GM23338 (cell line): ENCODE measurements around the gene AGBL4. TPM values are rescaled to one million over a fixed set of nuclear protein-coding genes. Genes with fewer than 3 reads are reported as not detected.

ENCODE experiments used
- ATAC-seq: fragments of 200-7000 bp; cut with Tn5 transposase; 3 replicates; pipeline ENCODE4 v1.9.1; 2020
- DNase-seq: peaks from one replicate; pipeline ENCODE4 v3.0.0-alpha.2; 2015; ENCODE audit warnings: low spot score
- H2AFZ ChIP-seq: fragments of 200-600 bp; sonication (generic); 2 replicates; pipeline ENCODE4 v1.8.0; 2016; ENCODE audit warnings: antibody characterized with exemption, mild to moderate bottlenecking, moderate library complexity
- H3F3A ChIP-seq: fragments of 200-600 bp; sonication (generic); replicated peaks from 2 replicates; pipeline ENCODE4 v1.8.0; 2017; ENCODE audit warnings: antibody characterized with exemption, mixed run types, low read depth
- H3K27ac ChIP-seq: fragments of 200-600 bp; sonication (generic); 2 replicates; pipeline ENCODE4 v1.6.1; 2016; ENCODE audit warnings: low read depth
- H3K27me3 ChIP-seq: fragments of 200-600 bp; sonication (generic); 2 replicates; pipeline ENCODE4 v1.8.0; 2016; ENCODE audit warnings: mild to moderate bottlenecking, mixed run types, moderate library complexity; ENCODE audit not compliant: insufficient read depth
- H3K36me3 ChIP-seq: fragments of 200-600 bp; sonication (generic); 2 replicates; pipeline ENCODE4 v1.8.0; 2016; ENCODE audit warnings: mild to moderate bottlenecking; ENCODE audit not compliant: insufficient read depth
- H3K4me1 ChIP-seq: fragments of 200-600 bp; sonication (generic); 2 replicates; pipeline ENCODE4 v1.8.0; 2016; ENCODE audit warnings: mild to moderate bottlenecking, moderate library complexity; ENCODE audit not compliant: insufficient read depth
- H3K4me2 ChIP-seq: fragments of 200-600 bp; sonication (generic); 2 replicates; pipeline ENCODE4 v1.7.1; 2017; ENCODE audit warnings: mixed run types
- H3K4me3 ChIP-seq: fragments of 200-600 bp; sonication (generic); 2 replicates; pipeline ENCODE4 v1.6.1; 2016; ENCODE audit warnings: mixed run types
- H3K79me2 ChIP-seq: fragments of 200-600 bp; sonication (generic); replicated peaks from 2 replicates; pipeline ENCODE4 v1.8.0; 2017; ENCODE audit warnings: mild to moderate bottlenecking; ENCODE audit not compliant: insufficient read depth
- H3K9me2 ChIP-seq: fragments of 200-600 bp; sonication (generic); 2 replicates; pipeline ENCODE4 v1.8.0; 2017; ENCODE audit not compliant: insufficient read depth
- H4K20me1 ChIP-seq: fragments of 200-600 bp; sonication (generic); replicated peaks from 2 replicates; pipeline ENCODE4 v1.8.0; 2017; ENCODE audit warnings: mild to moderate bottlenecking; ENCODE audit not compliant: insufficient read depth
- H3K27ac Mint-ChIP-seq: 2 replicates; pipeline ENCODE4 v1.8.0; 2020; ENCODE audit warnings: inconsistent platforms, mild to moderate bottlenecking, moderate library complexity, mixed read lengths
- H3K27me3 Mint-ChIP-seq: 3 replicates; pipeline ENCODE4 v1.8.0; 2022; ENCODE audit warnings: low read depth, mild to moderate bottlenecking, moderate library complexity, mixed read lengths, inconsistent platforms; ENCODE audit not compliant: insufficient read depth, poor library complexity
- H3K36me3 Mint-ChIP-seq: 3 replicates; pipeline ENCODE4 v1.8.0; 2021; ENCODE audit warnings: low read depth, mild to moderate bottlenecking, inconsistent platforms, moderate library complexity, mixed read lengths
- H3K4me1 Mint-ChIP-seq: 3 replicates; pipeline ENCODE4 v1.8.0; 2020; ENCODE audit warnings: mild to moderate bottlenecking, inconsistent platforms, mixed read lengths
- H3K4me3 Mint-ChIP-seq: 3 replicates; pipeline ENCODE4 v1.8.0; 2021; ENCODE audit warnings: moderate library complexity, mild to moderate bottlenecking, inconsistent platforms, mixed read lengths
- H3K9me3 Mint-ChIP-seq: 3 replicates; pipeline ENCODE4 v1.8.0; 2020; ENCODE audit warnings: moderate library complexity, mild to moderate bottlenecking, inconsistent platforms, mixed read lengths
- CREB1 ChIP-seq: fragments of 250-450 bp; sonication (Bioruptor Pico); IDR thresholded peaks from 2 replicates; pipeline ENCODE4 v1.5.0; 2020; ENCODE audit warnings: low read depth, mild to moderate bottlenecking, moderate library complexity
- EZH2 ChIP-seq: fragments of 200-600 bp; sonication (generic); IDR thresholded peaks from one replicate; pipeline ENCODE4 v1.8.0; 2017; ENCODE audit warnings: antibody characterized with exemption, mild to moderate bottlenecking, low read depth; ENCODE audit not compliant: unreplicated experiment
- NANOG ChIP-seq: IDR thresholded peaks from 2 replicates; pipeline ENCODE4 v1.6.1; 2016; ENCODE audit warnings: antibody characterized with exemption, borderline replicate concordance
- POLR2AphosphoS5 ChIP-seq: IDR thresholded peaks from 2 replicates; pipeline ENCODE4 v1.6.1; 2016; ENCODE audit warnings: antibody characterized with exemption, low read depth
- STAT1 ChIP-seq: IDR thresholded peaks from one replicate; pipeline ENCODE4 v1.6.1; 2016; ENCODE audit warnings: antibody characterized with exemption; ENCODE audit not compliant: unreplicated experiment
- polyA plus RNA-seq: library from polyadenylated mRNA; unstranded; fragments of >200 nt; fragmentation: Nextera tagmentation; extraction: Ambion mirVana; gene quantifications from 2 replicates; pipeline ENCODE4 v1.2.1, GENCODE V29; 2016
- total RNA-seq: library from RNA; depleted of rRNA; stranded (reverse); fragments of >200 nt; shearing (Covaris generic); gene quantifications from 2 replicates; pipeline ENCODE4 v1.2.3, GENCODE V29; 2014
- TF ChIP-seq, protein P1 (sequence below): fragments of 250-450 bp; sonication (Bioruptor Pico); IDR thresholded peaks from 2 replicates; pipeline ENCODE4 v1.5.0; 2020; ENCODE audit warnings: mild to moderate bottlenecking, moderate library complexity
- TF ChIP-seq, protein P2 (sequence below): IDR thresholded peaks from one replicate; pipeline ENCODE4 v1.6.1; 2018; ENCODE audit warnings: antibody characterized with exemption; ENCODE audit not compliant: unreplicated experiment

Gene AGBL4
- total and polyA plus RNA-seq, 2 experiments from 2014 or later, result 0.91 to 1.5 TPM

DNA sequence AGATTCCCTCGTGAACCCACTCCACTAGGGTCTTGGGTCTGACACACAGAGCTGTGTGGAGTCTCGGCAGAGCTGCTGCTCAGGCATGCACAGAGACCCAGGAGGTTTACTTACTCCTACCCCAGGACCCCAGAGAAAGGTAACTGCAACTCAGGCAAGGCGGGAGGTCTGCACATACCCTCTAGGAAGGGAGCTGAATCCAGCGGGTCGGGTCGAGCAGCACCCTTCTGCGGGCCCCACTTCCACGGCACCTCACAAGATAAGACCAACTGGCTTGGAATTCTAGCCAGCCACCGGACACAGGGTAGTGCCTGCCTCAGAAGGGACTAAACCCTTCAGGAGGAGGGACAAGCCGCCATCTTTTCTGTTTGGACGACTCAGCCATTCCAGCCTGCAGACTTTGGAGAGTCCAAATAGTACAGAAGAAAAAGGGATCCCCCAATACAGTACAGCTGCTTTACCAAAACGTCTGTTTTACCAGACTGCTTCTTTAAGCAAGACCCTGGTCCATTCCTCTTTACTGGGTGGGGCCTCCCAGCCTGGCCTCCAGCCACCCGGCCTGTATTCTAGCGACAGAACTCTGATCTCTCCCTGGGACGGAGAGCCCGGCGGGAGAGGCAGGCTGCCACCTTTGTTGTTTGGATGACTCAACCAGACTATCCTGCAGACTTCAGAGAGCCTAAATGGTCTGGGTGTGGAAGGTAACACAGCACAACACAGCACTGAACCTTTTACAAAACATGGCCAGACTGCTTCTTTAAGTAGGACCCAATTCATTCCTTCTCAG lies 692.5 kb downstream of the AGBL4 start:
- H3K4me1 Mint-ChIP-seq, result no peaks in the 10 kb centered on the region
- DNase-seq (no peak), ATAC-seq (no peak)
- peaks cover 13% of the 10 kb centered on the region for H3K36me3 Mint-ChIP-seq
- H3K27ac Mint-ChIP-seq, result no peak overlapping the region
- no peaks in the 10 kb centered on the region for H3K79me2 ChIP-seq
- H3K27me3 ChIP-seq, result no peaks in the 10 kb centered on the region
- no peaks in the 10 kb centered on the region for H3F3A ChIP-seq
- H3K4me3 Mint-ChIP-seq, result no peak overlapping the region
- TF ChIP-seq POLR2AphosphoS5 (no peak), STAT1 (no peak), NANOG (no peak), CREB1 (CRISPR knock-in tag) (no peak), EZH2 (no peak)
- TF ChIP-seq, protein P1, sequence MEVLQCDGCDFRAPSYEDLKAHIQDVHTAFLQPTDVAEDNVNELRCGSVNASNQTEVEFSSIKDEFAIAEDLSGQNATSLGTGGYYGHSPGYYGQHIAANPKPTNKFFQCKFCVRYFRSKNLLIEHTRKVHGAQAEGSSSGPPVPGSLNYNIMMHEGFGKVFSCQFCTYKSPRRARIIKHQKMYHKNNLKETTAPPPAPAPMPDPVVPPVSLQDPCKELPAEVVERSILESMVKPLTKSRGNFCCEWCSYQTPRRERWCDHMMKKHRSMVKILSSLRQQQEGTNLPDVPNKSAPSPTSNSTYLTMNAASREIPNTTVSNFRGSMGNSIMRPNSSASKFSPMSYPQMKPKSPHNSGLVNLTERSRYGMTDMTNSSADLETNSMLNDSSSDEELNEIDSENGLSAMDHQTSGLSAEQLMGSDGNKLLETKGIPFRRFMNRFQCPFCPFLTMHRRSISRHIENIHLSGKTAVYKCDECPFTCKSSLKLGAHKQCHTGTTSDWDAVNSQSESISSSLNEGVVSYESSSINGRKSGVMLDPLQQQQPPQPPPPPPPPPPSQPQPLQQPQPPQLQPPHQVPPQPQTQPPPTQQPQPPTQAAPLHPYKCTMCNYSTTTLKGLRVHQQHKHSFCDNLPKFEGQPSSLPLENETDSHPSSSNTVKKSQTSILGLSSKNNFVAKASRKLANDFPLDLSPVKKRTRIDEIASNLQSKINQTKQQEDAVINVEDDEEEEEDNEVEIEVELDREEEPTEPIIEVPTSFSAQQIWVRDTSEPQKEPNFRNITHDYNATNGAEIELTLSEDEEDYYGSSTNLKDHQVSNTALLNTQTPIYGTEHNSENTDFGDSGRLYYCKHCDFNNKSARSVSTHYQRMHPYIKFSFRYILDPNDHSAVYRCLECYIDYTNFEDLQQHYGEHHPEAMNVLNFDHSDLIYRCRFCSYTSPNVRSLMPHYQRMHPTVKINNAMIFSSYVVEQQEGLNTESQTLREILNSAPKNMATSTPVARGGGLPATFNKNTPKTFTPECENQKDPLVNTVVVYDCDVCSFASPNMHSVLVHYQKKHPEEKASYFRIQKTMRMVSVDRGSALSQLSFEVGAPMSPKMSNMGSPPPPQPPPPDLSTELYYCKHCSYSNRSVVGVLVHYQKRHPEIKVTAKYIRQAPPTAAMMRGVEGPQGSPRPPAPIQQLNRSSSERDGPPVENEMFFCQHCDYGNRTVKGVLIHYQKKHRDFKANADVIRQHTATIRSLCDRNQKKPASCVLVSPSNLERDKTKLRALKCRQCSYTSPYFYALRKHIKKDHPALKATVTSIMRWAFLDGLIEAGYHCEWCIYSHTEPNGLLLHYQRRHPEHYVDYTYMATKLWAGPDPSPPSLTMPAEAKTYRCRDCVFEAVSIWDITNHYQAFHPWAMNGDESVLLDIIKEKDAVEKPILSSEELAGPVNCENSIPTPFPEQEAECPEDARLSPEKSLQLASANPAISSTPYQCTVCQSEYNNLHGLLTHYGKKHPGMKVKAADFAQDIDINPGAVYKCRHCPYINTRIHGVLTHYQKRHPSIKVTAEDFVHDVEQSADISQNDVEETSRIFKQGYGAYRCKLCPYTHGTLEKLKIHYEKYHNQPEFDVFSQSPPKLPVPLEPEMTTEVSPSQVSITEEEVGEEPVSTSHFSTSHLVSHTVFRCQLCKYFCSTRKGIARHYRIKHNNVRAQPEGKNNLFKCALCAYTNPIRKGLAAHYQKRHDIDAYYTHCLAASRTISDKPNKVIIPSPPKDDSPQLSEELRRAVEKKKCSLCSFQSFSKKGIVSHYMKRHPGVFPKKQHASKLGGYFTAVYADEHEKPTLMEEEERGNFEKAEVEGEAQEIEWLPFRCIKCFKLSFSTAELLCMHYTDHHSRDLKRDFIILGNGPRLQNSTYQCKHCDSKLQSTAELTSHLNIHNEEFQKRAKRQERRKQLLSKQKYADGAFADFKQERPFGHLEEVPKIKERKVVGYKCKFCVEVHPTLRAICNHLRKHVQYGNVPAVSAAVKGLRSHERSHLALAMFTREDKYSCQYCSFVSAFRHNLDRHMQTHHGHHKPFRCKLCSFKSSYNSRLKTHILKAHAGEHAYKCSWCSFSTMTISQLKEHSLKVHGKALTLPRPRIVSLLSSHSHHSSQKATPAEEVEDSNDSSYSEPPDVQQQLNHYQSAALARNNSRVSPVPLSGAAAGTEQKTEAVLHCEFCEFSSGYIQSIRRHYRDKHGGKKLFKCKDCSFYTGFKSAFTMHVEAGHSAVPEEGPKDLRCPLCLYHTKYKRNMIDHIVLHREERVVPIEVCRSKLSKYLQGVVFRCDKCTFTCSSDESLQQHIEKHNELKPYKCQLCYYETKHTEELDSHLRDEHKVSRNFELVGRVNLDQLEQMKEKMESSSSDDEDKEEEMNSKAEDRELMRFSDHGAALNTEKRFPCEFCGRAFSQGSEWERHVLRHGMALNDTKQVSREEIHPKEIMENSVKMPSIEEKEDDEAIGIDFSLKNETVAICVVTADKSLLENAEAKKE (CRISPR knock-in tag), result no peak
- TF ChIP-seq, protein P2, sequence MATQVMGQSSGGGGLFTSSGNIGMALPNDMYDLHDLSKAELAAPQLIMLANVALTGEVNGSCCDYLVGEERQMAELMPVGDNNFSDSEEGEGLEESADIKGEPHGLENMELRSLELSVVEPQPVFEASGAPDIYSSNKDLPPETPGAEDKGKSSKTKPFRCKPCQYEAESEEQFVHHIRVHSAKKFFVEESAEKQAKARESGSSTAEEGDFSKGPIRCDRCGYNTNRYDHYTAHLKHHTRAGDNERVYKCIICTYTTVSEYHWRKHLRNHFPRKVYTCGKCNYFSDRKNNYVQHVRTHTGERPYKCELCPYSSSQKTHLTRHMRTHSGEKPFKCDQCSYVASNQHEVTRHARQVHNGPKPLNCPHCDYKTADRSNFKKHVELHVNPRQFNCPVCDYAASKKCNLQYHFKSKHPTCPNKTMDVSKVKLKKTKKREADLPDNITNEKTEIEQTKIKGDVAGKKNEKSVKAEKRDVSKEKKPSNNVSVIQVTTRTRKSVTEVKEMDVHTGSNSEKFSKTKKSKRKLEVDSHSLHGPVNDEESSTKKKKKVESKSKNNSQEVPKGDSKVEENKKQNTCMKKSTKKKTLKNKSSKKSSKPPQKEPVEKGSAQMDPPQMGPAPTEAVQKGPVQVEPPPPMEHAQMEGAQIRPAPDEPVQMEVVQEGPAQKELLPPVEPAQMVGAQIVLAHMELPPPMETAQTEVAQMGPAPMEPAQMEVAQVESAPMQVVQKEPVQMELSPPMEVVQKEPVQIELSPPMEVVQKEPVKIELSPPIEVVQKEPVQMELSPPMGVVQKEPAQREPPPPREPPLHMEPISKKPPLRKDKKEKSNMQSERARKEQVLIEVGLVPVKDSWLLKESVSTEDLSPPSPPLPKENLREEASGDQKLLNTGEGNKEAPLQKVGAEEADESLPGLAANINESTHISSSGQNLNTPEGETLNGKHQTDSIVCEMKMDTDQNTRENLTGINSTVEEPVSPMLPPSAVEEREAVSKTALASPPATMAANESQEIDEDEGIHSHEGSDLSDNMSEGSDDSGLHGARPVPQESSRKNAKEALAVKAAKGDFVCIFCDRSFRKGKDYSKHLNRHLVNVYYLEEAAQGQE, result no peak
- H3K4me2 ChIP-seq, result no peak overlapping the region
- no peaks in the 10 kb centered on the region for H3K36me3 ChIP-seq
- H3K9me2 ChIP-seq, result no peaks in the 10 kb centered on the region; the same call in 1 of the 2 replicates
- no peak overlapping the region for H3K4me3 ChIP-seq
- peaks cover 83% of the 10 kb centered on the region for H3K9me3 Mint-ChIP-seq
- H4K20me1 ChIP-seq, result no peaks in the 10 kb centered on the region
- H3K4me1 ChIP-seq, result no peaks in the 10 kb centered on the region
- no peak overlapping the region for H3K27ac ChIP-seq
- H3K27me3 Mint-ChIP-seq, result no peaks in the 10 kb centered on the region
- no peak overlapping the region for H2AFZ ChIP-seq
